ENCODE measurements around the gene RTBDN.
A peak's percentile ranks its signal among the peaks of the same experiment; 100 is the strongest.

The RTBDN gene

GRCh38 chr19:12788042-12788681 is 46.2 kb downstream of the RTBDN start:
- peak overlapping the region; percentile 90 to 100 (median 99) for H3K4me2 ChIP-seq
- no peaks in the 10 kb centered on the region for H3K27me3 ChIP-seq
- peaks cover 59 to 74% (median 72%) of the 10 kb centered on the region in 10 experiments for H3K4me1 ChIP-seq
- no peak for TF ChIP-seq Cebpa-rat (IDR thresholded peaks at IDR 0.05)
- no peaks in the 10 kb centered on the region for H3K9me3 ChIP-seq (replicated peaks in 1 of 11)
- H3K36me3 ChIP-seq = peaks cover 0 to 12% (median 0%) of the 10 kb centered on the region in 11 experiments; a peak in 8 of 22 replicates
- H3K27ac ChIP-seq = peak overlapping the region; percentile 98 to 100 (median 99)
- H3K9ac ChIP-seq = peak overlapping the region; percentile 92 to 99 (median 98)
- peaks cover 17 to 19% (median 18%) of the 10 kb centered on the region in 11 experiments for H4K20me1 ChIP-seq
- peak overlapping the region; percentile 90 to 98 (median 96) for H3K4me3 ChIP-seq

GRCh38 chr19:12787458-12787857 is 46.9 kb downstream of the RTBDN start:
- H3K36me3 ChIP-seq = peaks cover 0 to 5% (median 0%) of the 10 kb centered on the region in 11 experiments; a peak in 5 of 22 replicates
- peak overlapping the region; percentile 90 to 100 (median 99) for H3K4me2 ChIP-seq
- no peaks in the 10 kb centered on the region for H3K27me3 ChIP-seq
- peaks cover 61 to 81% (median 78%) of the 10 kb centered on the region in 10 experiments for H3K4me1 ChIP-seq
- H3K9ac ChIP-seq = peak overlapping the region; percentile 92 to 99 (median 96); a peak in 21 of 22 replicates
- H3K27ac ChIP-seq = peak overlapping the region; percentile 98 to 100 (median 99)
- H3K9me3 ChIP-seq (replicated peaks in 1 of 11) = no peaks in the 10 kb centered on the region
- no peak overlapping the region for H3K4me3 ChIP-seq
- no peak for TF ChIP-seq Cebpa-rat (IDR thresholded peaks at IDR 0.05)
- H4K20me1 ChIP-seq = peaks cover 10 to 12% (median 11%) of the 10 kb centered on the region in 11 experiments

- Histone ChIP-seq H3K4me2 (peak overlapping the region; percentile 90 to 100 (median 99)), H3K4me1 (peaks cover 65 to 86% (median 83%) of the 10 kb centered on the region in 10 experiments), H3K27ac (peak overlapping the region; percentile 98 to 100 (median 99)), H4K20me1 (peaks cover 5 to 6% (median 6%) of the 10 kb centered on the region in 11 experiments), H3K27me3 (no peaks in the 10 kb centered on the region), H3K9me3 (replicated peaks in 1 of 11) (no peaks in the 10 kb centered on the region), H3K9ac (peak overlapping the region; percentile 92 to 99 (median 96)), H3K4me3 (peak overlapping the region in 6 of 10 experiments; percentile 12 to 49 (median 33); a peak in 7 of 20 replicates), H3K36me3 (peaks cover 0 to under 1% (median 0%) of the 10 kb centered on the region in 11 experiments; a peak in 1 of 22 replicates)
- TF ChIP-seq Cebpa-rat (IDR thresholded peaks at IDR 0.05) = no peak
Observed at GRCh38 chr19:12786952-12787351, 47.4 kb downstream of the RTBDN start.

- peaks cover 71 to 92% (median 90%) of the 10 kb centered on the region in 10 experiments for H3K4me1 ChIP-seq
- peak overlapping the region; percentile 98 to 100 (median 99) for H3K27ac ChIP-seq
- peak overlapping the region; percentile 90 to 100 (median 99) for H3K4me2 ChIP-seq
- peak overlapping the region in 8 of 10 experiments; percentile 8 to 49 (median 30); a peak in 12 of 20 replicates for H3K4me3 ChIP-seq
- no peaks in the 10 kb centered on the region for H3K27me3 ChIP-seq
- TF ChIP-seq Cebpa-rat (IDR thresholded peaks at IDR 0.05) = no peak
- H4K20me1 ChIP-seq = no peaks in the 10 kb centered on the region; a peak in 1 of 22 replicates
- peak overlapping the region; percentile 92 to 99 (median 96) for H3K9ac ChIP-seq
- no peaks in the 10 kb centered on the region for H3K9me3 ChIP-seq (replicated peaks in 1 of 11)
- H3K36me3 ChIP-seq = no peaks in the 10 kb centered on the region
Observed at GRCh38 chr19:12786141-12786870, 48.1 kb downstream of the RTBDN start.

- H4K20me1 ChIP-seq = no peaks in the 10 kb centered on the region
- H3K36me3 ChIP-seq = no peaks in the 10 kb centered on the region
- H3K9ac ChIP-seq = peak overlapping the region; percentile 92 to 99 (median 96)
- TF ChIP-seq Cebpa-rat (IDR thresholded peaks at IDR 0.05) = no peak
- H3K4me2 ChIP-seq = peak overlapping the region; percentile 90 to 100 (median 99)
- H3K27me3 ChIP-seq = no peaks in the 10 kb centered on the region
- H3K4me3 ChIP-seq = peak overlapping the region in 8 of 10 experiments; percentile 8 to 49 (median 30); a peak in 10 of 20 replicates
- peak overlapping the region; percentile 98 to 100 (median 99) for H3K27ac ChIP-seq
- no peaks in the 10 kb centered on the region for H3K9me3 ChIP-seq (replicated peaks in 1 of 11)
- peaks cover 72 to 88% (median 86%) of the 10 kb centered on the region in 10 experiments for H3K4me1 ChIP-seq
Observed at GRCh38 chr19:12785431-12786031, 48.8 kb downstream of the RTBDN start.

- TF ChIP-seq Cebpa-rat (IDR thresholded peaks at IDR 0.05) = no peak
- peak overlapping the region; percentile 98 to 100 (median 99) for H3K27ac ChIP-seq
- H3K9ac ChIP-seq = peak overlapping the region; percentile 92 to 99 (median 96)
- H3K4me1 ChIP-seq = peaks cover 75 to 87% (median 85%) of the 10 kb centered on the region in 10 experiments
- no peaks in the 10 kb centered on the region for H3K27me3 ChIP-seq
- H3K4me2 ChIP-seq = peak overlapping the region; percentile 90 to 100 (median 99)
- H3K9me3 ChIP-seq (replicated peaks in 1 of 11) = no peaks in the 10 kb centered on the region
- no peaks in the 10 kb centered on the region for H3K36me3 ChIP-seq
- H3K4me3 ChIP-seq = peak overlapping the region in 3 of 10 experiments; percentile 15 to 47 (median 35); a peak in 6 of 20 replicates
- H4K20me1 ChIP-seq = no peaks in the 10 kb centered on the region
Observed at GRCh38 chr19:12784871-12785430, 49.4 kb downstream of the RTBDN start.

- Histone ChIP-seq H3K27ac (peak overlapping the region; percentile 98 to 100 (median 99)), H3K4me1 (peaks cover 81 to 92% (median 89%) of the 10 kb centered on the region in 10 experiments), H3K4me2 (peak overlapping the region; percentile 90 to 100 (median 99))
Observed at GRCh38 chr19:12784394-12784870, 49.9 kb downstream of the RTBDN start.

GRCh38 chr19:12783849-12784393 is 50.5 kb downstream of the RTBDN start:
- TF ChIP-seq Cebpa-rat (IDR thresholded peaks at IDR 0.05) = no peak
- H3K4me1 ChIP-seq = peaks cover 82 to 92% (median 89%) of the 10 kb centered on the region in 10 experiments
- H3K36me3 ChIP-seq = no peaks in the 10 kb centered on the region
- H3K4me2 ChIP-seq = peak overlapping the region; percentile 90 to 100 (median 99)
- peak overlapping the region in 8 of 10 experiments; percentile 61 to 72 (median 66); a peak in 8 of 20 replicates for H3K4me3 ChIP-seq
- H3K9me3 ChIP-seq (replicated peaks in 1 of 11) = no peaks in the 10 kb centered on the region
- peak overlapping the region; percentile 98 to 100 (median 99) for H3K27ac ChIP-seq
- no peaks in the 10 kb centered on the region for H3K27me3 ChIP-seq
- H3K9ac ChIP-seq = peak overlapping the region; percentile 92 to 99 (median 96)
- no peaks in the 10 kb centered on the region for H4K20me1 ChIP-seq

More at GRCh38 chr19:12784394-12784870, 49.9 kb downstream of the RTBDN start:
- H3K9ac ChIP-seq = peak overlapping the region; percentile 92 to 99 (median 96)
- H3K36me3 ChIP-seq = no peaks in the 10 kb centered on the region
- peak overlapping the region in 2 of 10 experiments; percentile 15 to 35; a peak in 2 of 20 replicates for H3K4me3 ChIP-seq
- no peaks in the 10 kb centered on the region for H3K9me3 ChIP-seq (replicated peaks in 1 of 11)
- H3K27me3 ChIP-seq = no peaks in the 10 kb centered on the region
- H4K20me1 ChIP-seq = no peaks in the 10 kb centered on the region
- no peak for TF ChIP-seq Cebpa-rat (IDR thresholded peaks at IDR 0.05)
